Activated CD4-positive, alpha-beta T cell treated with anti-CD3 and anti-CD28 coated beads, Interleukin-2, amount 50 U/mL, for 24 hours (primary cell): ENCODE measurements around the gene CDC42EP4.
"Not testable (repeated sequence)": the region's sequence is repeated elsewhere in the genome, so short reads cannot be mapped to it uniquely, and the experiment has no call there.

ENCODE experiments used
- DNase-seq, 2 donors: peaks; one replicate each; pipeline ENCODE4 v3.0.0-alpha.2; 2020; ENCODE audit warnings: low read depth in 1 of 2, low spot score in 1 of 2

Gene CDC42EP4

DNA sequence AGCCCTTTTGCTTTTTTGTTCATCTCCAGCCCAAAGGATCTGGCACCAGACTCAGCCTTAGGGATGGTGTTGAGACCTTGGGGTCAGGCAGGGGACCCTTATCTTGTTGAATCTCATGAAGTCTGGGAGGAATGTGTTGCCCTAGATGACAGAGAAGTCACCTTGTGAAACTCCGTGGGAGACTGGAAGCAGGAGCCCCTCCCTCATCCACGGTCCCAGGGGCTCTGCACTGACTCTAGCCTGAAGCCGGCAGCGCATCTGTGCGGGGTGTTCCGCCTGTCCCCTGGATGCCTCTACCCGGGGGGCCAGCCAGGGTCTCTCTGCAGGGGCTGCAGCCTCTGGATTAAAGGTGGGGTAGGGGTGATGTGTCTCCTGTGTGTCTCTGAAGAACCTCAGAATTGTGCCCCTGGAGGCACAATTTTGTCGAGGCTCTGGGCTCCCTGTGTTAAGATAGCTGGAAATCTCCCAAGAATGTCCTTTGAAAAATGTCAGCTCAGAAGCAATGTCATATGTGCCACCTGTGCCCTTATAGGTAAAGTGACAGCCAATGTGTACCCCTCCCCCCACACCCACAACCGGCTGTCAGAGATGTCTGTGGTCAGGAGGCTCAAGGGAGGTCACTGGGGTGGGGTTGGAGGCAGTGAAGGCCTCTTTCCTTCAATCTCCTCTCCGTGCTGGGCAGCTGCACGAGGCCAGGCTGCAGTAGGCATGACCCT, 32.1 kb upstream of the CDC42EP4 start:
- no peak for DNase-seq

DNA sequence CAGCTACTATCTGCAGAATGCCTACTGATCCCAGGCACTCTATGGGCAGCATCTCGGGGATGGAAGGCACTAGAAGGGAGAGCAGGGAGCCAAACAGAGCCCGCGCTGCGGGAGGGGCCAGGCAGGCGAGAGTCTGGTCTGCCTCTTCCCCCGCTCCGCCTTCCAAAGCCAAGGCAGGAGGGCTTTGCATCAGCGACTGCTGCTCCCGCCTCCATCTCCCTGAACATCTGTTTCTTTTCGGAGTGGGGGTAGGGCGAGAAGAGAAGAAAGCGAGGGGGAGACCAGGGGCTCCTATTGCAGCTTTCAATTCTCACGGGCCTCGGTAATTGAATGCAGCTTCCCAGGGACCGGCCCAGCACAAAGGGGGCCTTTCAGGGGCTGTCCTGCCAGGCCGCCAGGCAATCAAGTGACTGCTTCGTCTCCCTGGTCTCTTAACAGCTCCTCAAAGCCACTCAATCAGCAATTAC, 31.4 kb upstream of the CDC42EP4 start:
- DNase-seq = no peak

DNA sequence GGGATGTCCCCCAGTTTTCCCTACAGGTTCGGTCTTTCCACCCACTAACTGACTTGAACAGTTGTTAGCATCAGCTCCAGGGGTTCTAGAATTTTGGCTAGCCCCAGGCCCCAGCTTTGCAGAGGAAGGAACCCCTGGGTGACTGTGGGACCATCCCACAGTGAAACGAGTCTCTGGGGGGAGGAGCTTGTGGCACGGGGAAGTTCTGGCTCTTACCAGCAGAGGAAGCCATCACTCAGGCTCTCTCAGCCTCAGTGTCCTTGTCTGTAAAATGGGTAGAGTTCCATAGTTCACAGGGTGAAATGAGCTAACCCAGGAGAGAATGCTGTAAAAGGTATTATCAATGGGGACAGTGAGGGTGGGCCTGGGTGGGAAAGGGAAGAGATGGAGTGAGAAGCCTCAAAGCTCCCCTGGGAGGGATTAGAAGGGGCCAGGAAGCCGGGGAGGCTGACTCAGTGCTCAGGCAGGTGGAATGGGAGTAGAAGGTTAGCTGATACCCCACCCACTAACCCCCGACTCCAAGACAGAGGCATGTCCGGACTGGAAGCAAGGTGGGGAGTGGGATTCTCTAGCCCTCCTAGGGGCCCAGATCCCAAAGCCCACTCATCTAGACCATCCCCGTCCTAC, 30.9 kb upstream of the CDC42EP4 start:
- DNase-seq = no peak

DNA sequence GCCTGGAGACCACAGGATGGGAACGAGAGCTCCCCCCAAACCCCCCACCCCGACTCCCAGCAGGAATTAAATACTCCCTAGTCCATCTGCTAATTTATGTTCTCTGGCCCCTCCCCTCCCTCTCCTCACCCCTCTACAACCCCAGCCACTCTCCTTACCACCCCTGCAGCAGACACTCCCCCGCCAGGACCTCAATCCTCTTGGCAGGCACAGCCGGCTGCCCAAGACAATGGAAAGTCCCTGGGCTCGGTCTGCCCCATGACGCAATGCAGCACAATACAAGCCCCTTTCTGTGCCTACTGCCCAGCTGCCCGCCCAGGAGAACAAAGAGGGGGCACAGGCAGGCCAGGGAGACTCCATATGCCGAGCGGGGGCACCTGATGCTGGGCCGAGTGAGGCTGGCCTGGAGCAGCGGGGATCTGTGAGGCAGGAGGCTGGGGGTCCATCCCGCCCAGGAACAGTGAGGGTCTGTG, 30.3 kb upstream of the CDC42EP4 start:
- no peak for DNase-seq

DNA sequence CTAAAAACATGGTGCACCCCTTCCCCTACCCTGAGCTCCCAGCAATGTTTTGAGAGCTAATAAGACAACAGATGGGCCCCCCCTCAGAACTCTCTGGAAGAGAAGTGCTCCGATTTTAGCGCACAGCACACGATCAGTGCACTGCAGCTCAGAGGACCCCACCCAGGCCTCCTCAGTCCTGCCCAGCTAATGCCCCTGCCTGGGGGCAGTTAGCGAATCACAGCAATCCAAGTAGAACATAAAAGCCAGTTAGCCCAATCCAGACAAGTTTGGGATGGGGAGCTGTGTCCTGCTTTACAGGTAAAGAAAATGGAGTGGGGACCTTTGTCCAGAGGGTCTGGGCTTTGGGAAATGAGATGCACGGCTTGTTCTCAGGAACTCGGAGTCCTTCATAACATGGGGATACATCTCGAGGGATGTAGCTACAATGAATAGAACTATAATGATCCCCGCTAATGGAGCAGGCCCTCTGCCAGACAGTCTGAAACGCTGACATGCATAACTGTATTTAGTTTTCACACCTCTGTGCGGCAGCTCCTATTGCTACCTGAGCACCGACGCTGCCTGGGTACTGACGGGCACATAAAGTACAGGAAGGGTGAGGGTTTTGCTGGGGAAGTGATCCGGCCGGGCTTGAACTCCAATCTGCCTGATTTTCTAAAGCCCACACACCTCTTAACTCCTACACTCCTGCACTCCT, 29.7 kb upstream of the CDC42EP4 start:
- DNase-seq = no peak

DNA sequence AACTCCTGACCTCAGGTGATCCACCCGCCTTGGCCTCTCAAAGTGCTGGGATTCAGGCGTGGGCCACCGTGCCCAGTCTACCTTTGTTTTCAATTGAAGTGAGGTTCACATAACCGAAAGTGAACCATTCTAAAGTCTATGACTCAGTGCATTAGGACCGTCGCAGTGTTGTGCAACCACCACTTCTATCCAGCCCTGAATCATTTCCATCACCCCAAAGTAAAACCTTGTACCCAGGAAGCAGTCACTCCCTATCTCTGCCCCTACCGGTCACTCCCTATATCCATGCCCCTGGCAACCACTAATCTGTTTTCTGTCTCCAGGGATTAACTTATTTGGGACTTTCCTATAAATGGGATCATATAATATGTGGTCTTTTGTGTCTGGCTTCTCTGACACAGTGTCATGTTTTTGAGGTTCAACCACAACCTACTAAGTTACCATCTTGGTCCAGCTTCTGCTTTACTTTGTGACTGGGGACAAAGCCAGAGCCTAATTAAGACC, 28.3 kb upstream of the CDC42EP4 start:
- DNase-seq = no peak

DNA sequence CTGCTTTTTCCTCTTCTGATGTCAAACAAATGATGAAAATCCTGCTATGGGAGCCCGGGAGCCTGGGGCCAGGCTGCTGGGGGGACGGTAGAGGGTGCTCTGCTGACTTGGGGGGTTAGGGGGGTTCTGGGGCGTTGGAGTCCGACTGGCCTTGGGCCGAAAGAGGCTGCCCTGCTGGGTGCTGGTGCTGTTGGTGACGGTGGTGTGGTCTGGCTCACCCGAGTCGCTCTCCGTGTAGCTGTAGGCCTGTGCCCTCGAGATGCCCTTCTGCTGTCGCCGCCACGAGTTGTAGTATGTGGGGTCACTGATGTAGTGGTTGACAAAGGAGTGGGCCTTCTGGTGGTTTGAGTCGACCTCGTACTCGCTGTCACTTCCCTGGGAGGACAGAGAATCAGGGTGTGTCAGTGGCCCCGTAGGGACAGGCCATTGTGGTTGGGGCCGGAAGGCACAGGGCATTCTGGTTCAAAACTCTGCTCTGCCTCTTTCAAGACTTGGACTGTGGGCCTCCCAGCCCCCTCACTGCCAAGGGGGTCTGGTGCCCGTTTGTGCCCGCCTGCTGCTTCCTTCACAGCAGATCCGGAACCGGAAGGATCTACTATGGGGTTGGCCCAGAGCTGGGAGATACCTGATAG, 26.9 kb upstream of the CDC42EP4 start:
- DNase-seq = no peak

DNA sequence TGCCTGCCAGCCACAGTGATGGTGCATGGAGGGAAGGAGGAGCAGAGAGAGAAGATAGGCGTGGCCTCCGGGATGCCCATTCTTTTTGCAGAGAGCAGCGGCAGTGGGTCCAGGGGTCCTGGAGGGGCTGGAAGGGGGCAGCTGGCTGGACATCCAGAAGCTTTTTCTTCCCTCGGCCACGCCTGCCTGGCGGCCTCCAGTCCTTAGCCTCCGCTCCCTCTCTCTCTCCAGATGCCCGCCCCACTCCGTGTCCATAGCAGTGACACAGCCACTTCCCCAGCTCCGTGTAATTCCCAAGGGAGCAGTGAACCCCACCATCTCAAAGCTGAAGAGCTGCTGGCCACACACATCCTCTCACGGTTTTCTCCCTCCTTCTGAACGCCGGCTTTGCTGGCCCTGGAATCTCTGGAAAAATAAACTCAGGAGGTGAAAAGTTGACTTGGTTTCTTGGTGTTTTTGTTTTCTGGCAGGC, 26.3 kb upstream of the CDC42EP4 start:
- DNase-seq = no peak

DNA sequence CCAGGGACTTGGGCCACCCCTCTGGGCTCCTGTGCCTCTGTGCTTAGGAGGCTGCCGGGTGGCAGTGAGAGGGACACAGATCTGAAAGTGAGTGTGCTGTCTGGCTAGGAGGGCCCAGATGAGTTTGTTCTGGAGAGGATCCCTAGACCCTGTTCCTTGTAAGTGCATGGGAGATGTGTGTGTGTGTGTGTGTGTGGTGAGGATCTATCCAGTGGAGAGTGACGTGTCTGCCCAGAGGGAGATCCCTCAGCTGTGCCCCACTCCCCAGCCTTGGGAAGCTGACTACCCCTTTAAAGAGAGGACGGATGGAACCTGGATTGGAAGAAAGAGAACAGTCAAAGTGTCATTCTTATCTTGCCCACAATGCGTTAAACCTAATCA, 25.5 kb upstream of the CDC42EP4 start:
- no peak for DNase-seq

DNA sequence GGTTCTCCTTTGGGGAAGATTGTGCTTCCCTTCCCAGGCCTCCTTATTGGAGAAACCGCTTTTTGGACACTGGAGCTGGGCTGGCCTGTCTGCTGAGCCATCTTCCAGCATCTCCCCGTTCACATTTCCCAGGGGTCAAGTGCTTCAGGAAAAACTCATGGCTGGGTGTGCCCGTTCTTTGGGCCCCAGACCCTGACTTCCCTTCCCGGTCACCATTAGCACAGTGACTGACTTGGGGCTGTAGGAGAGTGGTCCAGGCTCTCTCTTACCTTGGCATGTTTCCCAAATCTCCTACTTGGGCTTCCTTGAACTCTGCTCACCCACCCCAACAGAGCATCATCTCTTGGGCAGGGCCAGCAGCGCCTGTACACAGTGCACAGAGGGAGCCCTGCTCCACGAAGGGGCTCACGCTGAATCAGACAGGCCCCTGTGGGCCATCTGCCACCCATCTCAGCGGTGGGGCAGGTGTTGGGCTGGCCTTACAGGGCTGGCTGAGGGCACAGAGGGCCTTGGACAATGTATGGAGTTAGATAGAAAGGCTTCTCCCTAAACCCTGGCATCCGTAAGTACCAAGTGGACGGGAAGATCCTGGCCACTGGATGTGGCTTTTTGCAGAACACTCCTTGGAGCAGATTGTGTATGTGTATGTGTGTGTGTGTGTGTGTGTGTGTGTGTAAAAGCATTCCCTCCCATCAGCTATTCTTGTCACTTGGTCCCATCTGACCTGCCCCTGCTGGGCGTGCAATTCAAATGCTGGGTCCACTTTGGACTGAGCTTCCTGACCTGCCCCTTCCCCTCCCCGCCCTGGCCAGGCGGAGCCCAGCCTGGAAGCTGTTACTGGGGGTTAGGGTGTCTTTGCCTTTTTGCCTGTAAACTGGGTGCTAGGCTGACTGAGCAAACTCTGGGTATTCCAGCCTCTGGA, 24.9 kb upstream of the CDC42EP4 start:
- DNase-seq = no peak

DNA sequence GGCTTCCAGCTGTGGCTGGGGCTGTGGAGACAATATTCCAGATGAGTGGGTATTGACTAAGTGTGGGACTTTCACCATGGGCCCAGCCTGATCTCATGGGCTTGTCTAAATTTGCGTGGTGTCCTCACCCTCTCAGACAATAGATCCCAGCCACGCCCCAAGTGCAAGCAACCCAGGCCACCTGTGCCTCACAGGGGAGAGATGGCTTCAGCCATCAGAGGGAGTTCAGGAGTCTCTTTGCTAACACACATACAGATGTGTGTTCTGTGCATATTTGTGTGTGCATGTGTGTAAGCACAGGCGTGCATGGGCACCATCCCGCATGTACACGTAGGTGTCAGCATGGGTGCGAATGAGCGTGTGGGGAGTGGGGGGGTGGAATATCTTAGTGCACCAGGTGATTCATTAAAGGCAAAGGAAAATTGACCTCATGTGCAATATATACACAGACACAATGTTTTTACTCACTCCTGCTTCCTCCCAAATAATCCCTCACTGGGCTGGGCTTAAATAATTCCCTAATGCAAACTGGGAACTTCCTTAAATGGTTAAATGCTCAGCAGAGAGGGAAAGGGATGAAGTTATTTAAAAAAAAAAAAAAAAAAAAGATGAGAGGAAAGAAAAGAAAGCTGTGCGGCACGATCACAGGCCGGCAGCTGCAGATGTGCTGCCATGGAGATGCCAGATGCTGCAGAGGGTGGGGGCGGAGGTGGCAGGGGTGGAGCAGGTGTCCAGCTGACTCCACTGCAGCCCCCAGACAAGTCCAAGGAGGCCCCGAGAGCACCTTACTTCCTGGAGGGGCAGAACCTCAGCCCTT, 24.0 kb upstream of the CDC42EP4 start:
- no peak for DNase-seq

DNA sequence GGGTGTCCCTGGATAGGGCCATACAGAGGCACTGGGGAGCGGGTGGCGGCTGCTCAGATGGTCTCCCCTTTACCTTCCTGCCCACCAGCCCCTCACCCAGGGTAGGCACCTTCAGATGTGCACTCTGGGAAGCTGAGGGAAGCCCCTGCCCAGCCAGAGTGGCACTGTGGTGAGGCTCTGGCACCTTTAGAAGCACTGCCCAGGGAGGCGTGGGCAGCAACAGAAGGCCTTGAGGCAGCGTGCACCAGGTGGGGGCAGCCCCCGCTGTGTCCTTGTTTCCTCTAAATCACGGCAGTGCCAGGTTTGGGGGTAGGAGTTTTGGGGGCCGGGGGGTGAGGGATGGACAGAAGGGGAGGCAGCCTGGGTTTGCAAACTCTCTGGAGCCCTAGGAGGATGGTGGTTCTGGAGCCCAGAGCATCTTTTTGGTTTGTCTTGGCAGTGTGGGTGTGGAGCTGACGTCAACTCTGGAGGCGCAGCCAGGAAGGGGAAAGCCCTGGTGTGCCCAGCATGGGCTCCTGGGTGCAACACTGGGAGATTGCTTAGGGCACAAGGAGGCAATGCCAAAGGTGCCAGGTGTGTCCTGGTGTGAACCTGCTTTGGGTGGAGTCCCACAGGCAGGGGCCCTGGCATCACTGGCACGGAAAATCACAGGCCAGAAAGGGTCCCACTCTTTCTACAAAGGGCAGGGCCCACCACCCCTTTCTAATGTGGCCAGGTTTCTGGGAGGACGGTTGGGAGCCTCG, 23.1 kb upstream of the CDC42EP4 start:
- no peak for DNase-seq

DNA sequence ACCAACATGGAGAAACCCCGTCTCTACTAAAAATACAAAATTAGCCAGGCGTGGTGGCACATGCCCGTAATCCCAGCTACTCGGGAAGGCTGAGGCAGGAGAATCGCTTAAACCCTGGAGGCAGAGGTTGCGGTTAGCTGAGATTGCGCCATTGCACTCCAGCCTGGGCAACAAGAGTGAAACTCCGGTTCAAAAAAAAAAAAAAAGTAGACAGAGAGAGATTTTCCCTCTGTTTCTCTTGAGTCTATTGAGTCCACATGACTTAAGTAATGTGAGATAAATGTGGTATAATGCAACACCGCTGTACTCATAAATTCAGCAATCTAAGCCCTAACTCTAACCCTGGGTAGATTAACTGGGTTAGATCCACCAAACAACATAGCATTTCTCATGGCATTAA, 21.6 kb upstream of the CDC42EP4 start:
- not testable (repeated sequence) for DNase-seq

DNA sequence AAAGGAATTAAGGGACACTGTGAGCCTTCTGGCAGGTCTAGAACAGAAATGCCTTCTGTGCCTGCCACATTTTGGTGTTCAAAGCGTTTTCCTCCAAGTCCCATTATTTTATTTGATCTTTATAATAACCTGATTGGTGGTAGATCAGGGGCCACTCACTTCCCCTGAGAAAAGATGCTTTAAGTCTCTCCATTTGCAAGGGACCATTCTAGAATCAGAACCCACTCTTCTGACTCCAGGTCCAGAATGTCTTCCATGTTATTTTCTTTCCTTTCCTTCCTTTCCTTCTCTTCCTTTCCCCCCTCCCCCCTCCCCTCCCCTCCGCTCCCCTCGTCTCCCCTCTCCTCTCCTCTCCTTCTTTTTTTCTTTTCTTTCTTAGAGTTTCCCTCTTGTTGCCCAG, 19.3 kb upstream of the CDC42EP4 start:
- no peak for DNase-seq

DNA sequence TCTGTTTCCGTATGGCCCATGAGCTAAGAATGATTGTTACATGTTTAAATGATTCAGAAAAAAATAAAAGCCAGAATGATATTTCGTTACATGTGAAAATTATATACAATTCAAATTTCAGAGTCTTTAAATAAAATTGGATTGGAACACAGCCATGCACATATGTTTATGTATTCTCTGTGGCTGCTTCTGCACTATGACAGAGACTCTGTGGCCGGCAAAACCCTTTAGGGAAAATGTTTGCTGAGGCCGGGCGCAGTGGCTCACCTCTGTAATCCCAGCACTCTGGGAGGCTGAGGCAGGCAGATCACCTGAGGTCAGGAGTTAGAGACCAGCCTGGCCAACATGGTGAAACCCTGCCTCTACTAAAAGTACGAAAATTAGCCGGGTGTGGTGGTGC, 15.9 kb upstream of the CDC42EP4 start:
- no peak for DNase-seq

DNA sequence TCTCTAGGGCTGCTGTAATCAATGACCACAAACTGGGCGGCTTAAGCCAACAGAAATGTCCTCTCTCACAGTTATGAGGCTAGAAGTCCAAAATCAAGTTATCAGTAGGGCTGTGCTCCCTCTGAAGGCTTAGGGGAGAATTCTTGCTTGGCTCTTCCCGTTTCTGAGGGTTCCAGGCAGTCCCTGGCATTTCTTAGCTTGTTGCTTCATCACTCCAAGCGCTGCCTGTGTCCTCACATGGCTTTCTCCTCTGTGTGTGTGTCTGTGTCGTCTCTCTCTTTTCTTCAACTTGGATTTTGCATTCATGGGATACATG, 13.7 kb upstream of the CDC42EP4 start:
- no peak for DNase-seq

DNA sequence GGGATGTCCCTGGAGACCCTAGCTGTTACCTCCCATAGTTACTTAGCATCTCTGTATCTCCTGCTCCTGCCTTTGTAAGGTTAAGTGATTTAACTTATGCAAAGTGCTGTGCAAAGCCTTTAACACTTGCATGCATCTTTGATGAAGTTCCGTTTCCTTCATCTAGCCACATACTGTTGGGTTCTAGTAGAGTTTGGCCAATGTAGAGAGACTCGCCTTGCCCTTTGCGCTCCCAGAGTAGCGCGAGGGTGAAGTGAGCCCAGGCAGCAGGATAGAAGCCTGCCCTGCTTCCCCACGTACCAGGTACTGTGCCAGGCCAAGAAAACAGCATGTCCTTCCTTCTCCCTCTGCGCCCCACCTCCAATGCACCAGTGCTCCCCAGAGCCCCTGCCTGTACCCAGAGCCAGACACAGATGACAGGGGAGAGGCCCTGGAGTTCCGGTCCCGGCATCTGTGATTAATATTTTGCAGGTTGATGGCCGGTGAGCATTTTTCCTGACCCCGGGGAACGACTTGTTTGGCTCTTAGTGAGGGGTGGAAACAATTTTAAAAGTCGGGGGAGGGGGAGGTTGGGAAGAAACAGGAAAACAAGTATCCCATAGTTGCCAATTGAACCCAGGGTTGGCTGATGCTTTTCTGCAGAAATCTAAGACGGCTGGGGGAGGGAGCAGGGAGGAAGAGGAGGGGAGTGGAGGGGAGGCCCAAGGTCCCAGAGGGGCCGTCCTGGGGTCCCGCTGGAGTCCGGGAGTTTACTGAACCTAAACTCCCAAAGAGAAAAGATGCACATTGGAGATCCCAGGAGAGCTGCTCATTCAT, 13.1 kb upstream of the CDC42EP4 start:
- no peak for DNase-seq

DNA sequence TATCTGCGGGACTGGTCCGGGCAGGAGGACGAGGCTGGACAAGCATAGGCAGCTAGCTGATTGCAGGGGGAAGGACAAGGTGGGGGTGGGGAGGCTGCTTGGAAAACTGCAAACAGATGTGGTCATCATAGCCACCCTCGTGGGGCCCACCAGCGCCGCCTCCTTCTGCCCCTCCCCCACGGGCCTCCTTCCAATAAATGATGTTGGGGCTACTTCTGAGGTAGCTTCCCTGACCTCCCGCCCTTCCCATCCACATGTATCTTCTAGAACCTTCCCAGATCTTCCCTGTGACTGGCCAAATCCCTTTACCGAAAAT, 12.3 kb upstream of the CDC42EP4 start:
- no peak for DNase-seq
